HG03558 (cell line): ENCODE results near the gene SNX25.
"Not testable (repeated sequence)": the region's sequence is repeated elsewhere in the genome, so short reads cannot be mapped to it uniquely, and the experiment has no call there.

Source experiments
- ATAC-seq: cut with Tn5 transposase; IDR thresholded peaks from one replicate; pipeline ENCODE4 v1.9.1; 2021; ENCODE audit warnings: moderate number of reproducible peaks; ENCODE audit not compliant: unreplicated experiment; ENCODE audit errors: extremely low read depth

SNX25 gene

GRCh38 chr4:185209031-185209851, at the start of gene SNX25:
SNX25 (plus strand) TSS chr4:185209598; CDS start chr4:185209827, 229 bp downstream.
- peak; percentile 55 for ATAC-seq

- peak; percentile 95 for ATAC-seq
Measured at GRCh38 chr4:185165605-185166063, 43.8 kb upstream of the SNX25 start.

GRCh38 chr4:185167234-185167633, 42.2 kb upstream of the SNX25 start:
- no peak for ATAC-seq

- ATAC-seq: peak; percentile 80
Measured at GRCh38 chr4:185171373-185172071, 37.9 kb upstream of the SNX25 start.

GRCh38 chr4:185179488-185179887, 29.9 kb upstream of the SNX25 start:
- ATAC-seq: no peak

GRCh38 chr4:185182239-185182638, 27.2 kb upstream of the SNX25 start:
- no peak for ATAC-seq

- ATAC-seq: no peak
Measured at GRCh38 chr4:185183622-185184281, 25.6 kb upstream of the SNX25 start.

- no peak for ATAC-seq
Measured at GRCh38 chr4:185186769-185187168, 22.6 kb upstream of the SNX25 start.

- ATAC-seq: no peak
Measured at GRCh38 chr4:185189606-185190305, 19.6 kb upstream of the SNX25 start.

GRCh38 chr4:185190306-185190856, 19.0 kb upstream of the SNX25 start:
- ATAC-seq: no peak

GRCh38 chr4:185192059-185192458, 17.3 kb upstream of the SNX25 start:
- no peak for ATAC-seq

- ATAC-seq: no peak
Measured at GRCh38 chr4:185194924-185195888, 14.2 kb upstream of the SNX25 start.

- no peak for ATAC-seq
Measured at GRCh38 chr4:185196437-185196836, 13.0 kb upstream of the SNX25 start.

GRCh38 chr4:185198189-185198588, 11.2 kb upstream of the SNX25 start:
- not testable (repeated sequence) for ATAC-seq

GRCh38 chr4:185201977-185202962, 7.1 kb upstream of the SNX25 start:
- ATAC-seq: no peak

GRCh38 chr4:185202984-185203485, 6.4 kb upstream of the SNX25 start:
- ATAC-seq: no peak

GRCh38 chr4:185203486-185204237, 5.7 kb upstream of the SNX25 start, which contains the start of gene CFAP97:
CFAP97 (minus strand) TSS chr4:185204000; CDS start chr4:185191196, 12,804 bp downstream.
- peak; percentile 58 for ATAC-seq
